Activated CD4-positive, alpha-beta T cell treated with anti-CD3 and anti-CD28 coated beads, Interleukin-2, amount 50 U/mL, for 4 hours (primary cell): ENCODE measurements around the gene TMEM141.
"Not testable (repeated sequence)": the region's sequence is repeated elsewhere in the genome, so short reads cannot be mapped to it uniquely, and the experiment has no call there.

Experiments
- DNase-seq, 2 experiments: peaks; one replicate each; pipeline ENCODE4 v3.0.0-alpha.2; 2020

TMEM141 gene

DNA sequence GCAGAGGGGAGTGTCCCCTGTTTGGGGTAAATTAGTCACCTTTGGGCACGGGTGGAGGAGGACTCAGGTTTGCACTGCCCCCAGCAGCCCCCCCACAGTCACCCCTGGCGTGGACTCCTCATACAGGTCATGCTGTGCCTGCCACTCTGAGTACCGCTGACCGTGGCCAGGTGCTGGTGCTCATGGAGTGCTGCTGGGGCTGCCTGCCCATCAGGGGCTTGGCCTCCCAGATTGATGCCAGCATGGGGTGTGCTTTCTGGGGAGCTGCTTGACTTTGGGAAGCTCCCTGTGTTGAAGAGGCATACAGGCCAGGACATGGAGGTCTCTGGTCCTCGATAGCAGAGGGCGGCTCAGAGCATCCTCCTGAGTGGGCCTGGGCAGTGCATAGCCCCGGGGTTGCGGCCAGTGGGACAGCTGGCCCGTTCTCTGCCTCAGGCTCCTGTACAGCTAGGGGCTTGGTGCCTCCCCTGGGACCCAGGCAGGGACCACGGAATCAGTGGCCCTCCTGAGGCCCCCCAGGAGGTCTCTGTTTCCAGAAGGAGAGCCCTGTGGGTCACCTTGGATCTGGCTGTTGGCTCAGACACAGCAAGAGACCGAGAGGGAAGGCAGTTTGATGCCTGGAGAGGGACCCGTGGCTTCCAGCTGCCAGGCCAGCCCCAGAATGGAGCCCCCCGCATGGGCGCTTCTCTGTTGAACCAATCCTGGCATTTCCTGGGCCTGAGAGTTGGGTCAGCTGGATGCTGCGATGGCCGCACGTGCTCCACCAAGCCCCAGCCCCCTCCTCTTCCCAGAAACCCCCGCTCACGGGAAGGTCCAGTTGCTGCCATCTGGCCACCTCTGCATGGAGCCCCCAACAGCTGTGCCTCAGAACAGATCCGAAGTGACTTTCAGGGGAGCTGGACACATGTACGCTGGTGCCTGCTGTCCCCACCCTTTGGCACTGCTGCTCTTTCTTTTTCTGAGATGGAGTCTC, 45.1 kb downstream of the TMEM141 start:
- DNase-seq = no peak

GRCh38 chr9:136837146-136837855, 46.2 kb downstream of the TMEM141 start:
- DNase-seq = no peak

- not testable (repeated sequence) for DNase-seq
These were observed 46.7 kb downstream of the TMEM141 start for GRCh38 chr9:136837856-136838277.

- DNase-seq = no peak
These were observed 47.4 kb downstream of the TMEM141 start for GRCh38 chr9:136838314-136839228.

DNA sequence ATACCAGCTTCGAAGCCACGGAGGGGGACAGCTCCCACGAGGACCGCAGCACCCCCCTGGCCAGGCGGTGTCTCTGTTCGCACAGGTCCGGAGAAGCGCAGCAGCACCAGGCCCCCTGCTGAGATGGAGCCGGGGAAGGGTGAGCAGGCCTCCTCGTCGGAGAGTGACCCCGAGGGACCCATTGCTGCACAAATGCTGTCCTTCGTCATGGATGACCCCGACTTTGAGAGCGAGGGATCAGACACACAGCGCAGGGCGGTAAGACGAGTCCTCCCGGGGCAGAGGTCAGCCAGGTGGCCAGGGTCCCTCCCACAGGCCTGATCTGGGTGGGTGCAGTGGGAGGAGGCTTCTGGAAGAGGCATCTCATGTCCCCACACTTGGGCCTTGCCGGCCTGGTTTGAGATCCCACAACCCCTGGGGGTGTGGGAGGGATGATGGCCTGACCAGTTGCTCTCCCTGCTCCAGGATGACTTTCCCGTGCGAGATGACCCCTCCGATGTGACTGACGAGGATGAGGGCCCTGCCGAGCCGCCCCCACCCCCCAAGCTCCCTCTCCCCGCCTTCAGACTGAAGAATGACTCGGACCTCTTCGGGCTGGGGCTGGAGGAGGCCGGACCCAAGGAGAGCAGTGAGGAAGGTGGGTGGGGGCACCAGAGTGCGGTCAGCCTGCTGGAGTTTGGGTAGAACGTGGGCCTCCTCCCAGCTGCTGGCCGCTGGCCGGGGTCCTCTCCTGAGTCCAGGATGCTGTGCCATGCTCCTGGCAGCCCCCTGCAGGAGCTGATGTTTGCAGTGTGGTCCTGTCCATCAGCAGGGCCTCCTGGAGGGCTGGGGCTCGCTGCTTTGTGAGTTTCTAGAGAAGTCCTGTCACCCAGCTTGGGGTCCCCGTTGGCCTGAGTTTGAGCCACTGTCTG, 48.3 kb downstream of the TMEM141 start:
- DNase-seq = no peak

GRCh38 chr9:136840140-136840876, 49.2 kb downstream of the TMEM141 start:
- no peak for DNase-seq

DNA sequence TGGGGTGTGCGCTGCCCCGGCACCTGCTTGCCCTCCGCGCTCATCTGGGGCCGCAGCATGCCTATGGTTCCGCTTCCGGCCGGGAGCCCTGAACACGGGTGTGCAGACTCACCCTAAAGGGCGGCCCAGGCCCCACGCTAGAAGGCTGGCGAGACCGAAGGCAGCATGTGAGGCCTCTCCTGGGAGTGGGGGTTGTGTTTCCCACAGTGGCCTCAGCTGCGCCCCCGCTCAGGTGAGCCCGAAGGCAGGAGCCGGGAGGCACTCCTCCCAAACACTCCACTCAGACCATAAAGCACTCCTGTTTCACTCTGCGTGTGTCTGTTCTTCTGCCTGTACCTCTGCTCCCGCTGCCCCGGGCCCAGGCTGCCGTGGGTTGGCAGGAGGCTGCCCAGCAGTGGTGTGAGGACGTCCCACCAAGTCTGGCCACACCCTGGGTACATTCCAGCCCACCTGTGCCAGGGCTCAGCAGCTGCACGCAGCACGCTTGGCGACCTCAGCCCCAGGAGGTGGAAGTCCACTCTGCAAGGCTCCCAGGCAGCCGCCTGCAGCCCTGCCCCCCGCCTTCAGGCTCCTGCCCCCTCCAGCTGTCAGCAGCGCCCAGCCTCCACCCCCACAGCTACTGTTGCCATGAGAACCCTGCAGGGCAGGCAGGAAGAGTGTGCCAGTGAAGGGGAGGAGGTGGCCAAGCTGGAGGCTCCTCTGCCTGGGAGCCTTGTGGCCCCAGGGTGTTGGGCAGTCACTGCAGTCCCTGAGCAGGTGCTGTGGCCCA, 49.9 kb downstream of the TMEM141 start:
- DNase-seq = no peak

GRCh38 chr9:136841646-136842379, 50.7 kb downstream of the TMEM141 start:
- not testable (repeated sequence) for DNase-seq

DNA sequence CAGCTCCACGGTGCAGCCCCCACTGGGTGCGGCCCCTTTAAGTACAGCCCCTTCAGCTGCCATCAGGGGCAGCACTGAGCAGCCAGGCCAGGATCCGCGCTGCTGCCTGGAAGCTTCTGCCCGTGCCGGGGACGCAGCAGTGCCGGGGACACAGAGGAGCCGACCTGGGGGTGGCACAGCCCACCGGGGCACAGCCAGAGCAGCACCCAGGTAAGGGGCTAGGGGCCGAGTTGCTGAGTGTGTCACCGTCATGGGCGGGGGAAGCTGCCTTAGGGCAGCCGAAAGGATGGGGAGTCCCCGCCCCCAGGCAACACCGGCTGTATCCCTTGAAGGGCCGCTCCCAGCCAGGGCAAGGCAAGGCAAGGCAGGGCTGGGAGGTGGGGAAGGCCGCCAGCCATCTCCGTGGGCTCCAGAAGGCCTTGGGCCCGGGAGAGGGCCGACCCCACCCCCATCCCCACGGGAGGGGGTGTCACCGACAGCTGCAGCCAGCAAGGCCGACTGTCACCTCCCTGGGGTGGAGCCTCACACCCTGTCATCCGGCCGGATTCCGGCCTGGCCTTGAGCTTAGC, 51.3 kb downstream of the TMEM141 start, which contains the start of gene AJM1:
Gene AJM1 (plus strand): TSS at position 99 of the 569 bp plus-strand sequence. CDS start 1,937 bp downstream, outside the sequence.
- peak; percentile 70 to 76 for DNase-seq
